IMR-90 (cell line): ENCODE measurements around the gene RCL1.

Experiments used
- BHLHE40 ChIP-seq: fragments of 150-350 bp; IDR thresholded peaks from 2 replicates; pipeline ENCODE4 v1.6.1; 2016; ENCODE audit warnings: mild to moderate bottlenecking, low read depth, low read length
- CEBPB ChIP-seq: IDR thresholded peaks from 2 replicates; pipeline ENCODE4 v1.6.1; 2012; ENCODE audit warnings: low read depth, low read length, improper control_type of control experiment
- CTCF ChIP-seq: conservative IDR thresholded peaks from 2 replicates; pipeline ENCODE4 v1.5.1; 2012; ENCODE audit warnings: mild to moderate bottlenecking, low read depth, low read length, improper control_type of control experiment
- ELK1 ChIP-seq: fragments of 150-350 bp; IDR thresholded peaks from 2 replicates; pipeline ENCODE4 v1.6.1; 2016; ENCODE audit warnings: low read depth, mild to moderate bottlenecking, low read length, moderate library complexity, borderline replicate concordance
- MXI1 ChIP-seq: IDR thresholded peaks from 2 replicates; pipeline ENCODE4 v1.6.1; 2012; ENCODE audit warnings: low read depth, mild to moderate bottlenecking, low read length, moderate library complexity, borderline replicate concordance
- NFE2L2 ChIP-seq: fragments of 150-350 bp; IDR thresholded peaks from 2 replicates; pipeline ENCODE4 v1.6.1; 2016; ENCODE audit warnings: low read depth, mild to moderate bottlenecking, low read length
- POLR2A ChIP-seq: IDR thresholded peaks from 2 replicates; pipeline ENCODE4 v1.6.1; 2012; ENCODE audit warnings: mild to moderate bottlenecking, low read depth, low read length
- RAD21 ChIP-seq: IDR thresholded peaks from 2 replicates; pipeline ENCODE4 v1.6.1; 2012; ENCODE audit warnings: low read length, improper control_type of control experiment
- RCOR1 ChIP-seq: IDR thresholded peaks from 2 replicates; pipeline ENCODE4 v1.6.1; 2012; ENCODE audit warnings: mild to moderate bottlenecking, low read length, improper control_type of control experiment; ENCODE audit not compliant: insufficient replicate concordance
- RFX5 ChIP-seq: IDR thresholded peaks from 2 replicates; pipeline ENCODE4 v1.8.0; 2012; ENCODE audit warnings: low read depth, mild to moderate bottlenecking, low read length, moderate library complexity
- SMC3 ChIP-seq: fragments of 150-350 bp; IDR thresholded peaks from 2 replicates; pipeline ENCODE4 v1.6.1; 2016; ENCODE audit warnings: low read depth, mild to moderate bottlenecking, antibody characterized with exemption, low read length, moderate library complexity
- USF2 ChIP-seq: fragments of 150-350 bp; IDR thresholded peaks from 2 replicates; pipeline ENCODE4 v1.6.1; 2017; ENCODE audit warnings: mild to moderate bottlenecking, antibody characterized with exemption, low read length, low read depth

- TF ChIP-seq CTCF (no peak), RCOR1 (no peak), POLR2A (no peak), NFE2L2 (no peak), ELK1 (no peak), USF2 (no peak), RAD21 (no peak), MXI1 (no peak), BHLHE40 (no peak), CEBPB (no peak), RFX5 (no peak), SMC3 (no peak)
Measured at GRCh38 chr9:4796530-4796929, 3.8 kb downstream of the RCL1 start.
